ENCODE measurements around the gene SLC26A1. TPM values are rescaled to one million over a fixed set of nuclear protein-coding genes. Genes with fewer than 3 reads are reported as not detected.

Gene SLC26A1
- total RNA-seq, 2 experiments from 2014 or later, result not detected

DNA sequence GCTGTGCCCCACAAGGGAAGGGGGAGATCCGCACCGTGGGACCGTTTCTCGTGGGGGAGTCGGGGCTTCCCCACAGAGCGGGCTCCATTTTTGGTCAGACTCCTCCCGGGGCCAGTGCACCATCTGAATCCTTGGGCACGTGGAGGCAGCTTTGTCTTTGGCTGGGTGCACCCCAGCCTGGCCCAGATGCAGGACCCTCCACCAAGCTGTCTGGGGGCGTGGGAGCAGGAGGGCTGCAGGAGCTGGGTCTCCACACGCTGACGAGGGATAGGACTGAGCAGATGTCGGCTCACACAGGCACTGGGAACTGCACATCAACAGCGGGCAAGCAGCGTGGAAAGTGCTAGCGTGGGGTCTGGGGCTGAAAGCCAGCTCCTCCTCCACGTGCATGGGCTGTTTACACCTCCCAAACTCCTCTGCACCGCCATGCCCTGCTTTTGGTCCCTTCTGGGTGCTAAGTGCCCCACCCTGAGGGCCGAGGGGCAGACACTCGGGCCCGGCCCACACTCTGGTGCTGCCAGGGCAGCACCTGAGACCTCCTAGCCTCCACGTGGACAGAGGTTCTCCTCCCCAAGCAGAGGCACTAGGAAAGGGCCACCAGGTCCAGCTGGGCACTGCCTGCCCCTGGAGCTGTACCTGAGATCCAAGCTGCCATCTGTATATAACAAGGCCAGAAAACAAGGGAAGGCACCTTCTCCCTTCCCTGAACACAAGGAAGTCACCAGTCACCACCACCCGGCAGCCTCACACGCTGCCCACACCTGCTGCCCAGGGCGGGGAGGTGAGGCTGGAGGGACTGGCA, 33.7 kb downstream of the SLC26A1 start:
- ChIA-PET CTCF (no interaction called here), POLR2A (no interaction called here)

- ChIA-PET POLR2A (no interaction called here), CTCF (interaction anchor here (0.7 kb wide), 1 partner anchor 880 kb away, joined by 3 read pairs; no protein-coding TSS in a partner anchor)
These were observed 34.4 kb downstream of the SLC26A1 start for GRCh38 chr4:958696-959337.

DNA sequence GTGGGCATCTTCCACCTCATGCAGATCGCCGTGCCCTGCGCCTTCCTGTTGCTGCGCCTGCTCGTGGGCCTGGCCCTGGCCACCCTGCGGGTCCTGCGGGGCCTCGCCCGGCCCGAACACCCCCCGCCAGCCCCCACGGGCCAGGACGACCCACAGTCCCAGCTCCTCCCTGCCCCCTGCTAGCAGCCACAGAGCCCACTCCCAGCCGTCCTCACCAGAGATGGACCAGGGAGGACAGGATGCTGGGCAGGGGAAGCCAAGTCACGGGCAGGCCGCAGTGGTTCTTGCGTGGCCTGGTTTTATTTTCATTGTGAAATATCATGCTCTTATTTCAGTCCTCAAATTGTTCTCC, 34.9 kb downstream of the SLC26A1 start:
- ChIA-PET POLR2A (no interaction called here), CTCF (interaction anchor here (0.7 kb wide), 1 partner anchor 879 kb away, joined by 3 read pairs; no protein-coding TSS in a partner anchor)

DNA sequence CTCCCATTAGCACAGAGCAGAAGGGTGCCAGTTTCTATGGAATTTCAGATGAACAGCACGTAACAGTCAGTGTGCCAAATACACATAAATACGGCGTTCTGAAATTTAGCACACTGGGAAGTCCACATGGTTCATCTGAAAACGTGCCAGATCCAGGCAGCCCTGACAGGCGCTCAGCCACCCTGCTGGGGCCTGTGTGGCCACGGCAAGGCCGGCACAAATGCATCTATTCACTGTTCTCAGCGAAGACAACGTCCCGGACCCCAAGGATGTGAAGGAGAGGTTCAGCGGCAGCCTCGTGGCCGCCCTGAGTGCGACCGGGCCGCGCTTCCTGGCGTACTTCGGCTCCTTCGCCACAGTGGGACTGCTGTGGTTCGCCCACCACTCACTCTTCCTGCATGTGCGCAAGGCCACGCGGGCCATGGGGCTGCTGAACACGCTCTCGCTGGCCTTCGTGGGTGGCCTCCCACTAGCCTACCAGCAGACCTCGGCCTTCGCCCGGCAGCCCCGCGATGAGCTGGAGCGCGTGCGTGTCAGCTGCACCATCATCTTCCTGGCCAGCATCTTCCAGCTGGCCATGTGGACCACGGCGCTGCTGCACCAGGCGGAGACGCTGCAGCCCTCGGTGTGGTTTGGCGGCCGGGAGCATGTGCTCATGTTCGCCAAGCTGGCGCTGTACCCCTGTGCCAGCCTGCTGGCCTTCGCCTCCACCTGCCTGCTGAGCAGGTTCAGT, 35.5 kb downstream of the SLC26A1 start:
- POLR2A ChIA-PET, result no interaction called here

DNA sequence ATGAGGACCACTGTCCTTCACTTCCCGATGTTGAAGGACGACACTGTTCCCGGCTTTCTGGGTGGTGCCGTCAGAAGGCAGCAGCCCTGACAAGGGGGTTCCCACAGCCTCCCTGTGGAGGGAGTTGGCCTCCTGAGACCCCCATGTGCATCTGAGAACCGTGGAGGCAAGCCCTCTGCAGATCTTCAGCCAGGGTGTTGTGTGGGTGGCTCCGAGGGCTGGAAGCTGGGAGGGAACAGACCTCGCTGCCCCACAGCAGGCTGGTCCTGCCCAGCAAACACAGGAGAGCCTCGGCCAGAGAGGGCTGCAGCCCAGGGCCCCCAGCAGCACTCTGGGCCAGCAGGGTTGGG, 36.0 kb downstream of the SLC26A1 start:
- POLR2A ChIA-PET, result no interaction called here
- CTCF ChIA-PET, result no interaction called here

More for the DNA sequence above, 35.5 kb downstream of the SLC26A1 start:
- CTCF ChIA-PET, result interaction anchor here (0.7 kb wide), 1 partner anchor 879 kb away, joined by 3 read pairs; no protein-coding TSS in a partner anchor

DNA sequence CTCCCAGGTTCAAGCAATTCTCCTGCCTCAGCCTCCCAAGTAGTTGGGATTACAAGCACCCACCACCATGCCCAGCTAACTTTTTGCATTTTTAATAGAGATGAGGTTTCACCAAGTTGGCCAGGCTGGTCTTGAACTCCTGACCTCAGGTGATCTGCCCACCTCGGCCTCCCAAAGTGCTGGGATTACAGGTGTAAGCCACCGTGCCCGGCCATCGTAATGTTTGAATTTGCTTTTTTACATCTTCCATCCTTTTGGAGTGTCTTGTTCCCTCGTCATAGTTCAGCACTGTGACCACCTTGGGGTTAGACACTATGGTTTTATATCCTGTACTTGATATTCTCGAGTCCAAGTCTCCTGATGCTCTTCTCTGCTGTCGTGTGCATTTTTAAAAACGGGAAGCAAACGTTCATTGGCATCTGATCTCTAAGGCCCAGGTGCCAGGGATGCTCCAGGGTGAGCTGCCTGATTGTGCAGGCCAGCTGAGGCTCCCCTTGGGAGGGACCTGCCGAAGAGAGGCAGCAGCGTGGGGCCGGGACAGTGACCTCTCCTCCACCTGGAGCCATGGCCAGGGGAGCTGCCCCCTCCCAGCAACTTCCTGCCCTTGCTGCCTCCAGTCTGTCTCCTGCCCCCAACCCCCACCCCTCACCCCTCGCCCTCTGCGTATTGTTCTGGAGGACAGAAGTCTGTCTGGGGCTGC, 36.5 kb downstream of the SLC26A1 start:
- ChIA-PET POLR2A (no interaction called here), CTCF (no interaction called here)

DNA sequence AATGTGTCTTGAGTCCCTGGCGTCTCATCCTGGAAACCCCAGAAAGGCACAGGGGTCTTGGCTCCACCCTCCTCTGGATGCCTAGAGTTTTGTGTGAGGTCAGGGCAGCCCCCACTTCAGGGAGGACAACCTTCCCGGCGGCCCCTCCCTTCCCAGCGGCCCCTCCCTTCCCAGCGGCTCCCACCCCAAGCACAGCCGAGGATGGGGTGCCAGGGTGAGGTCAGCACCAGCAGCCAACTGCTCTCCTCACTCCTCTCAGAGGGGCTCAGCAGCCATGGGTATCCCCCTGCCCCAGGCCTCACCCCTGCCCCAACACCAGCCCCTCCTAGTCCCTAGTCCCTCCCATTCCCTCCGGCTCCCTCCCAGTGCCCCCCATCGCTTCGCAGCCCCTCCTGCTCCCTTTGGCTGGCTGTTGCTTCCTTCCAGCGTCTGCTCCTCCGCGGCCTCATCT, 37.2 kb downstream of the SLC26A1 start:
- CTCF ChIA-PET, result no interaction called here
- POLR2A ChIA-PET, result no interaction called here

DNA sequence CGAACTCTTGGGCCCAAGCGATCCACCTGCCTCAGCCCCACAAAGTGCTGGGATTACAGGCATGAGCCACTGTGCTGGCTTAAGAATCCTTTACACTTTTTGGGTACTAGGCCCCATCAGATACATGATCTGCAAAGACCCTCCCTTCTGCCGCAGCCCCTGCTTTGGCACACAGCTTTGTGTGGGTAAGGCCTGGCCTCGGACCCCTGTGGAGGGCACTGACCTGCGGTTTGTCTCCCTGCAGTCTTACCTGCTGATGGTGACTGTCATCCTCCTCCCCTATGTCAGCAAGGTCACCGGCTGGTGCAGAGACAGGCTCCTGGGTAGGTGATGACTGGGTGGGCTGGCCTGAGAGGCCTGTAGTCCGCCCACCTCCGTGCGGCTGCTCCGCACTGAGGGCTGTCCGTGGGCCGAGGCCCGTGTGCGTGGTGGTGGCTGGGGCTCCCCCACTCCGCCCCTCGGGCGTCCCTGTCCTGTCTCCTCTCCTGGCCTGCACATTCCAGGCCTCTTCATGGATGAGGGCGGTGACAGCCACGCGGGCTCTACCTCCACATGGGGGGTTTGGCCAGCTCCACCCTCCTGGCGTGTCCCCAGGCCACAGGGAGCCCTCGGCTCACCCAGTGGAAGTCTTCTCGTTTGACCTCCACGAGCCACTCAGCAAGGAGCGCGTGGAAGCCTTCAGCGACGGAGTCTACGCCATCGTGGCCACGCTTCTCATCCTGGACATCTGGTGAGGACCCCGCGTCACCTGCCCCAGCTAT, 37.9 kb downstream of the SLC26A1 start:
- ChIA-PET POLR2A (no interaction called here), CTCF (no interaction called here)

GRCh38 chr4:954211-955020, 38.8 kb downstream of the SLC26A1 start:
- ChIA-PET POLR2A (interaction anchor here (0.7 kb wide), 2 partner anchors 64 to 1997 kb away, joined by 3 to 4 read pairs; no protein-coding TSS in a partner anchor), CTCF (no interaction called here)

- ChIA-PET CTCF (no interaction called here), POLR2A (no interaction called here)
These were observed 39.7 kb downstream of the SLC26A1 start for GRCh38 chr4:953574-953915.

GRCh38 chr4:952881-953573, 40.2 kb downstream of the SLC26A1 start:
- ChIA-PET POLR2A (no interaction called here), CTCF (no interaction called here)

DNA sequence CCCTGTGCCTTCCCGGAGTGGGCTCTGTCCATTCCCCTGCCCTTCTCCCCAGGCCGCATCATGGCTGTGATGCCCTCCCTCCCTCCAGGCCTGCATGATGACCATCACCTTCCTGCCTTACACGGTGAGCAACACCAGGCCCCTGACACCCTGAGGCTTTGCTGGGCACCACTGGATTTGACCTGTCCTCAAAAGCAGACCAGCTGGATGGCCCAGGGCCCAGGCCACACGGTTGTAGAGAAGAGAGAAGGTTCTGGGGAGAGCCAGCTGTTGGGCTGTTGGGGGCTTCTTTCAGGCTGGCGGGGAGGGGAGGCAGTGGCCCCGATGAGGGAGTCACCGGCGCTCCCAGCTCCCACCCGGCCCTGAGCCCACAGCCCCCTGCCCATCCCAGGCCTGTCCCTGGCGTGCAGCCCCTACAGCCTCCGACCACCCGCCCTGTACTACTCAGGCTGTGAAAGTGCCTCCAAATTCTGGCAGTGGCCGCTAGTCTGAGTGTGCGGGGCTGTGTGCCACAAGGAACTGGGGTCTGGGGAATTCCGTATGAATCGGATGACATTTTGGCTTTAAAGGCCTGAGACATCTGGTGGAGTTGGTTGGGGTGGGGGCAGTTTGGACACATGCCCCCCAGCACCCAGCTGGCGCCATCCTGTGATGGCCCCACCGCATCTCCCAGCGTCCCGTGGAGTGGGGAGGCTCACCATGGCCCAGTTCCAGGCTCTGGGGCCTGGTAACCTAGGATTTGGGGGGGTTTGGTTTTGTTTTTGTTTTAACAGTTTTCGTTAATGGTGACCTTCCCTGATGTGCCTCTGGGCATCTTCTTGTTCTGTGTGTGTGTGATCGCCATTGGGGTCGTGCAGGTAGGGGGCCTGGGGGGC, 41.4 kb downstream of the SLC26A1 start:
- ChIA-PET CTCF (interaction anchor here (0.6 kb wide), 2 partner anchors 12 to 30 kb away, joined by 3 read pairs; no protein-coding TSS in a partner anchor), POLR2A (no interaction called here)

- ChIA-PET CTCF (interaction anchor here (0.6 kb wide), 1 partner anchor 29 kb away, joined by 3 read pairs; no protein-coding TSS in a partner anchor), POLR2A (no interaction called here)
These were observed 42.0 kb downstream of the SLC26A1 start for GRCh38 chr4:951186-951585.

DNA sequence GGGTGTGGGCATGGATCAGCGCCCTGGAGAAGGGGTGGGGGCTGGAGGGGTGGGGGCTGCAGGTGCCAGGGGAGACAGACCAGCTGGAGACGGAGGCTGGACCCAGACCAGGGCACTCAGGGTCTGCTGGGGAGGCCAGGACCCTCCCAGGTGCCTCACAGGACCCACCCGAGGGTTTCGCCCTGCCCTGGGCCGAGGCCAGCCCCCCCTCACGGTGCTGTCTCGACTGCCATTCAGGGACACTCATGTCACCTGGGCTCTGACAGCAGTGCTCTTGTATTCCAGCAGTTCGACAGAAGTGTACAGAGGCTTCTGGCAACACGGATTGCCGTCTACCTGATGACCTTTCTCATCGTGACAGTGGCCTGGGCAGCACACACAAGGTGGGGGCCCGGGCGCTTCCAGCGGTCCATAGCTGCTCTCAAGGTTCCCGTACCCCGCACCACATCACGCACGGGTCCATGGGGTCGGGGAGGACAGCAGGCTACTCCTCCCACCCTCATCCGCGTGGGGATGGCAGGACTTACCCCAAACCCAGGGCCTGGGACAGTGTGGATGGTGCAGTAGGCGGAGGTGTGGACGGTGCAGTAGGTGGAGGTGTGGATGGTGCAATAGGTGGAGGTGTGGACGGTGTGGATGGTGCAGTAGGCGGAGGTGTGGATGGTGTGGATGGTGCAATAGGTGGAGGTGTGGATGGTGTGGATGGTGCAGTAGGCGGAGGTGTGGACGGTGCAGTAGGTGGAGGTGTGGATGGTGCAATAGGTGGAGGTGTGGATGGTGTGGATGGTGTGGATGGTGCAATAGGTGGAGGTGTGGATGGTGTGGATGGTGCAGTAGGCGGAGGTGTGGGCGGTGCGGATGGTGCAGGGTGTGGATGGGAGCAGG, 42.8 kb downstream of the SLC26A1 start:
- CTCF ChIA-PET, result no interaction called here
- POLR2A ChIA-PET, result no interaction called here

DNA sequence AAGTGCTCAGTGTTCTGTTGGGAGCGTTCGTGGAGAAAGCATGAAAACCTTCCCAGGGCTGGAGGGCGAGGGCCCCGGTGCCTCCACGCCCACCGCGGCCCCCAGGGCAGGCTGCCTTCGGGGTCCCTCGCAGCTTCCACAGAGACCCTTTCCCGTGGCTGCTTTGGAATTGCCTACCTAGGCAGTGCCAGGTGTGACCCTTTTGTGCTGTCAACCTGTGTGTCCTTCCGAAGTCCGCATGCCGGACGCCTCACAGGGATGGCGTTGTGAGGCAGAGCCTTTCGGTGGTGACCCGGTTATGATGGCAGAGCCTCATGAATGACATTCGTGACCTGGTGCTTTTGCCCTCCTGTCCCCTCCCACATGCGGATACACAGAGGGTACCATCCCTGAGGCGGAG, 43.5 kb downstream of the SLC26A1 start:
- CTCF ChIA-PET, result no interaction called here
- POLR2A ChIA-PET, result no interaction called here

GRCh38 chr4:948936-949300, 44.3 kb downstream of the SLC26A1 start:
- ChIA-PET POLR2A (no interaction called here), CTCF (no interaction called here)

Data from activated CD8-positive, alpha-beta memory T cell treated with anti-CD3 and anti-CD28 coated beads for 36 hours (primary cell).